ENCODE data around the gene SDR42E2.

DNA sequence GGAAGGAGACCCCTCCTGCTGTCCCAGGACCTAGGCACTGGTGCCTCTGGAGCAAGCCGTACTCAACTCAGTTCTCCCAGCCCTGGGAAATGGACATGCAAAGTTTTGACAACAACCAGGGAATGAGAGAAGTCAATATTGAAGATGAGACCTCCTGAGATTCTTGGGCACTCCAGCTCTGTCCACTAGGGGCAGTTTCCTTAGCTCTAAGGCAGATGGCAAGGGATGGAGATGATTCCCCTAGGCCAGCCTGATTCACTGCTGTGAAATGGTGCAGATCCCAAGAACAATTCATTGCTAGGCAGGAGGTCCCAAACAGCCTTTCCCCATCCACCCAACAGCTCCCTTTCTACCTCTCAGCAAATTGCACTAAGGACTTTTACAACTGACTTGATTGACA, 20.5 kb upstream of the SDR42E2 start:
- TF ChIP-seq KDM1A (IDR thresholded peaks at IDR 0.05; ENCODE audit: low read depth), result no peak
- no peak for TF ChIP-seq MAX (IDR thresholded peaks at IDR 0.05)
- TF ChIP-seq MYC (IDR thresholded peaks at IDR 0.05; ENCODE audit: borderline replicate concordance, low read length), result no peak
- TF ChIP-seq USF2 (IDR thresholded peaks at IDR 0.05), result no peak
- no peak for TF ChIP-seq POLR2A (IDR thresholded peaks at IDR 0.05; ENCODE audit: low read length)
- TF ChIP-seq, protein P1, sequence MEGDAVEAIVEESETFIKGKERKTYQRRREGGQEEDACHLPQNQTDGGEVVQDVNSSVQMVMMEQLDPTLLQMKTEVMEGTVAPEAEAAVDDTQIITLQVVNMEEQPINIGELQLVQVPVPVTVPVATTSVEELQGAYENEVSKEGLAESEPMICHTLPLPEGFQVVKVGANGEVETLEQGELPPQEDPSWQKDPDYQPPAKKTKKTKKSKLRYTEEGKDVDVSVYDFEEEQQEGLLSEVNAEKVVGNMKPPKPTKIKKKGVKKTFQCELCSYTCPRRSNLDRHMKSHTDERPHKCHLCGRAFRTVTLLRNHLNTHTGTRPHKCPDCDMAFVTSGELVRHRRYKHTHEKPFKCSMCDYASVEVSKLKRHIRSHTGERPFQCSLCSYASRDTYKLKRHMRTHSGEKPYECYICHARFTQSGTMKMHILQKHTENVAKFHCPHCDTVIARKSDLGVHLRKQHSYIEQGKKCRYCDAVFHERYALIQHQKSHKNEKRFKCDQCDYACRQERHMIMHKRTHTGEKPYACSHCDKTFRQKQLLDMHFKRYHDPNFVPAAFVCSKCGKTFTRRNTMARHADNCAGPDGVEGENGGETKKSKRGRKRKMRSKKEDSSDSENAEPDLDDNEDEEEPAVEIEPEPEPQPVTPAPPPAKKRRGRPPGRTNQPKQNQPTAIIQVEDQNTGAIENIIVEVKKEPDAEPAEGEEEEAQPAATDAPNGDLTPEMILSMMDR (IDR thresholded peaks at IDR 0.05), result peak; percentile 35; the same call in 2 of the 3 replicates
- TF ChIP-seq REST (IDR thresholded peaks at IDR 0.05), result no peak
- TF ChIP-seq, protein P2, sequence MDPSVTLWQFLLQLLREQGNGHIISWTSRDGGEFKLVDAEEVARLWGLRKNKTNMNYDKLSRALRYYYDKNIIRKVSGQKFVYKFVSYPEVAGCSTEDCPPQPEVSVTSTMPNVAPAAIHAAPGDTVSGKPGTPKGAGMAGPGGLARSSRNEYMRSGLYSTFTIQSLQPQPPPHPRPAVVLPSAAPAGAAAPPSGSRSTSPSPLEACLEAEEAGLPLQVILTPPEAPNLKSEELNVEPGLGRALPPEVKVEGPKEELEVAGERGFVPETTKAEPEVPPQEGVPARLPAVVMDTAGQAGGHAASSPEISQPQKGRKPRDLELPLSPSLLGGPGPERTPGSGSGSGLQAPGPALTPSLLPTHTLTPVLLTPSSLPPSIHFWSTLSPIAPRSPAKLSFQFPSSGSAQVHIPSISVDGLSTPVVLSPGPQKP (IDR thresholded peaks at IDR 0.05; ENCODE audit: low read depth, low read length), result no peak
- no peak for TF ChIP-seq CHD2 (IDR thresholded peaks at IDR 0.05; ENCODE audit: low read length, partially characterized antibody)
- TF ChIP-seq EP300 (IDR thresholded peaks at IDR 0.05), result no peak
- TF ChIP-seq RAD21 (conservative IDR thresholded peaks at IDR 0.05 in 1 of 2, IDR thresholded peaks at IDR 0.05 in 1 of 2), result 0 out of 5 replicates have a peak, but pooled peaks of 1 of the 2 experiments have one; percentile 11

All from A549 (cell line).